ENCODE results near the gene FURIN. TPM values are rescaled to one million over a fixed set of nuclear protein-coding genes. Genes with fewer than 3 reads are reported as not detected.

Gene FURIN
- total and polyA plus RNA-seq, 9 of the 15 experiments (the other 6 are each of a cell fraction or from before 2014, with no cell fraction given) = 0.92 to 99.9 (median 34.8) TPM

DNA sequence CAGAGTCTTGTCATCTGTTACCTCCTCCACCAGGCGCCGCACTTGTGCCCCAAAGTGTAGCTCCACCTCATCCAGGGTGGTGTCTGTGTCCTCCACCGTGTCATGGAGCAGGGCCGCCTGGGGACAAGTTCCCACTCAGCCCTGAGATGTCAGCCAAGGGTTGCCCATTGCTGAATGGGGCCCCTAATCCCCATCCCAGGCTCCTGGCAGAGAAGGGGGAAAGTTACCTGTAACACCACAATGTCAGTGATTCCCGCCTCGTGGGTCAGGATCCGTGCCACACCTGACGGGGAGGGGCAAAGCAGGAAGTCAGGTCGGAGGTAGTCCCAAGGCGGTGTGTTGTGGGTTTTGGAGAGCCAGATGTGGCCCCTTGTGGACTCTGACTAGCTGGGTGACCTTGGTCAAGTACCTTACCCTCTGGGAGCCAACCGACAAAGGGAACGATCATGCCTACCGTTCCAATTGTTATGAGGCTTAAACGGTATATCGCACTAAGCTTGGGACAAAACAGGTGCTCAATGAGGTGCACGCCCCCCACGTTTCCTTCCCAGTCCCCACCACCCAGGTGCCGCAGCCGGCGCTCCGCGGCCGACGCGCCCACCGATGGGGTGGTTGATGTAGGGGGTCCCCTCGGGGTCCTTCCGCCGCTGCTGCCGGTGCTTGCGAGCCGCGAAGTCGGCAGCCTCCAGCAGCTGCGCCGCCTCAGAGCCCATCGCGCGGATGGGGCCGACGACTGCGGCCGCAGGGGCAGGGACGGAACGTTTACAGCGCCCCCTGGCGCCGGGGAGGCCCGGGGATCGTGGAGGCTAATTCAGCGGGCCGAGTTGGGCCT is 63.7 kb downstream of the FURIN start, which contains the start of gene HDDC3 (continued):
- TF ChIP-seq SMAD2 (IDR thresholded peaks at IDR 0.05; ENCODE audit: low read depth, low read length) (no peak), ASH1L (IDR thresholded peaks at IDR 0.05; ENCODE audit: borderline replicate concordance, low read depth, partially characterized antibody) (no peak), SNIP1 (IDR thresholded peaks at IDR 0.05; ENCODE audit: low read depth) (peak; percentile 52; the same call in 1 of the 2 replicates), HDAC6 (IDR thresholded peaks at IDR 0.05; ENCODE audit: low read depth, low read length) (no peak), RAD51 (IDR thresholded peaks at IDR 0.05; ENCODE audit: borderline replicate concordance, low read depth) (peak; percentile 8; the same call in 1 of the 2 replicates), RHOXF2B (CRISPR knock-in tag; conservative IDR thresholded peaks at IDR 0.05) (0 out of 2 replicates have a peak, but pooled peaks have one; percentile 41), CBX8 (IDR thresholded peaks at IDR 0.05; ENCODE audit: borderline replicate concordance, extremely low read depth, low read depth, low read length, poor library complexity, severe bottlenecking) (no peak), ZC3H8 (IDR thresholded peaks at IDR 0.05) (no peak), CBX2 (IDR thresholded peaks at IDR 0.05; ENCODE audit: insufficient read depth, low read length, poor library complexity, severe bottlenecking) (no peak), KDM1A (IDR thresholded peaks at IDR 0.05) (no peak; a peak in 1 of 4 replicates), ZNF133 (CRISPR knock-in tag; IDR thresholded peaks at IDR 0.05) (0 out of 2 replicates have a peak, but pooled peaks have one; percentile 23), BHLHE40 (IDR thresholded peaks at IDR 0.05; ENCODE audit: low read length) (peak; percentile 42), KAT8 (IDR thresholded peaks at IDR 0.05; ENCODE audit: low read depth) (no peak), NFE2L1 (tag; IDR thresholded peaks at IDR 0.05; ENCODE audit: borderline replicate concordance, low read depth) (no peak), KLF16 (IDR thresholded peaks at IDR 0.05) (peak; percentile 52), TRIM24 (IDR thresholded peaks at IDR 0.05) (no peak)
- TF ChIP-seq, protein P1, sequence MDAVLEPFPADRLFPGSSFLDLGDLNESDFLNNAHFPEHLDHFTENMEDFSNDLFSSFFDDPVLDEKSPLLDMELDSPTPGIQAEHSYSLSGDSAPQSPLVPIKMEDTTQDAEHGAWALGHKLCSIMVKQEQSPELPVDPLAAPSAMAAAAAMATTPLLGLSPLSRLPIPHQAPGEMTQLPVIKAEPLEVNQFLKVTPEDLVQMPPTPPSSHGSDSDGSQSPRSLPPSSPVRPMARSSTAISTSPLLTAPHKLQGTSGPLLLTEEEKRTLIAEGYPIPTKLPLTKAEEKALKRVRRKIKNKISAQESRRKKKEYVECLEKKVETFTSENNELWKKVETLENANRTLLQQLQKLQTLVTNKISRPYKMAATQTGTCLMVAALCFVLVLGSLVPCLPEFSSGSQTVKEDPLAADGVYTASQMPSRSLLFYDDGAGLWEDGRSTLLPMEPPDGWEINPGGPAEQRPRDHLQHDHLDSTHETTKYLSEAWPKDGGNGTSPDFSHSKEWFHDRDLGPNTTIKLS (IDR thresholded peaks at IDR 0.05; ENCODE audit: borderline replicate concordance, low read depth) = peak; percentile 62; the same call in 1 of the 2 replicates
- TF ChIP-seq, protein P2, sequence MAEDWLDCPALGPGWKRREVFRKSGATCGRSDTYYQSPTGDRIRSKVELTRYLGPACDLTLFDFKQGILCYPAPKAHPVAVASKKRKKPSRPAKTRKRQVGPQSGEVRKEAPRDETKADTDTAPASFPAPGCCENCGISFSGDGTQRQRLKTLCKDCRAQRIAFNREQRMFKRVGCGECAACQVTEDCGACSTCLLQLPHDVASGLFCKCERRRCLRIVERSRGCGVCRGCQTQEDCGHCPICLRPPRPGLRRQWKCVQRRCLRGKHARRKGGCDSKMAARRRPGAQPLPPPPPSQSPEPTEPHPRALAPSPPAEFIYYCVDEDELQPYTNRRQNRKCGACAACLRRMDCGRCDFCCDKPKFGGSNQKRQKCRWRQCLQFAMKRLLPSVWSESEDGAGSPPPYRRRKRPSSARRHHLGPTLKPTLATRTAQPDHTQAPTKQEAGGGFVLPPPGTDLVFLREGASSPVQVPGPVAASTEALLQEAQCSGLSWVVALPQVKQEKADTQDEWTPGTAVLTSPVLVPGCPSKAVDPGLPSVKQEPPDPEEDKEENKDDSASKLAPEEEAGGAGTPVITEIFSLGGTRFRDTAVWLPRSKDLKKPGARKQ (CRISPR knock-in tag; IDR thresholded peaks at IDR 0.05) = no peak
- TF ChIP-seq, protein P3, sequence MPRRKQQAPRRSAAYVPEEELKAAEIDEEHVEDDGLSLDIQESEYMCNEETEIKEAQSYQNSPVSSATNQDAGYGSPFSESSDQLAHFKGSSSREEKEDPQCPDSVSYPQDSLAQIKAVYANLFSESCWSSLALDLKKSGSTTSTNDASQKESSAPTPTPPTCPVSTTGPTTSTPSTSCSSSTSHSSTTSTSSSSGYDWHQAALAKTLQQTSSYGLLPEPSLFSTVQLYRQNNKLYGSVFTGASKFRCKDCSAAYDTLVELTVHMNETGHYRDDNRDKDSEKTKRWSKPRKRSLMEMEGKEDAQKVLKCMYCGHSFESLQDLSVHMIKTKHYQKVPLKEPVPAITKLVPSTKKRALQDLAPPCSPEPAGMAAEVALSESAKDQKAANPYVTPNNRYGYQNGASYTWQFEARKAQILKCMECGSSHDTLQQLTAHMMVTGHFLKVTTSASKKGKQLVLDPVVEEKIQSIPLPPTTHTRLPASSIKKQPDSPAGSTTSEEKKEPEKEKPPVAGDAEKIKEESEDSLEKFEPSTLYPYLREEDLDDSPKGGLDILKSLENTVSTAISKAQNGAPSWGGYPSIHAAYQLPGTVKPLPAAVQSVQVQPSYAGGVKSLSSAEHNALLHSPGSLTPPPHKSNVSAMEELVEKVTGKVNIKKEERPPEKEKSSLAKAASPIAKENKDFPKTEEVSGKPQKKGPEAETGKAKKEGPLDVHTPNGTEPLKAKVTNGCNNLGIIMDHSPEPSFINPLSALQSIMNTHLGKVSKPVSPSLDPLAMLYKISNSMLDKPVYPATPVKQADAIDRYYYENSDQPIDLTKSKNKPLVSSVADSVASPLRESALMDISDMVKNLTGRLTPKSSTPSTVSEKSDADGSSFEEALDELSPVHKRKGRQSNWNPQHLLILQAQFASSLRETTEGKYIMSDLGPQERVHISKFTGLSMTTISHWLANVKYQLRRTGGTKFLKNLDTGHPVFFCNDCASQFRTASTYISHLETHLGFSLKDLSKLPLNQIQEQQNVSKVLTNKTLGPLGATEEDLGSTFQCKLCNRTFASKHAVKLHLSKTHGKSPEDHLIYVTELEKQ (CRISPR knock-in tag; IDR thresholded peaks at IDR 0.05) = 0 out of 2 replicates have a peak, but pooled peaks have one; percentile 20
- TF ChIP-seq, protein P4, sequence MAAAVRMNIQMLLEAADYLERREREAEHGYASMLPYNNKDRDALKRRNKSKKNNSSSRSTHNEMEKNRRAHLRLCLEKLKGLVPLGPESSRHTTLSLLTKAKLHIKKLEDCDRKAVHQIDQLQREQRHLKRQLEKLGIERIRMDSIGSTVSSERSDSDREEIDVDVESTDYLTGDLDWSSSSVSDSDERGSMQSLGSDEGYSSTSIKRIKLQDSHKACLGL (CRISPR knock-in tag; IDR thresholded peaks at IDR 0.05; ENCODE audit: borderline replicate concordance, poor library complexity, severe bottlenecking) = peak; percentile 30

Data from K562 (cell line).